22Rv1 (cell line): ENCODE data around the gene MAP4K3.

Experiments
- ZFX ChIP-seq: fragments of 450-650 bp; IDR thresholded peaks from 2 replicates; pipeline ENCODE4 v1.6.1; 2017; ENCODE audit warnings: antibody characterized with exemption, borderline replicate concordance
- TF ChIP-seq, protein P1 (sequence below): fragments of 450-650 bp; IDR thresholded peaks from 2 replicates; pipeline ENCODE4 v1.5.1; 2017; ENCODE audit warnings: mild to moderate bottlenecking

GRCh38 chr2:39408351-39409136 lies 28.5 kb downstream of the MAP4K3 start:
- TF ChIP-seq, protein P1, sequence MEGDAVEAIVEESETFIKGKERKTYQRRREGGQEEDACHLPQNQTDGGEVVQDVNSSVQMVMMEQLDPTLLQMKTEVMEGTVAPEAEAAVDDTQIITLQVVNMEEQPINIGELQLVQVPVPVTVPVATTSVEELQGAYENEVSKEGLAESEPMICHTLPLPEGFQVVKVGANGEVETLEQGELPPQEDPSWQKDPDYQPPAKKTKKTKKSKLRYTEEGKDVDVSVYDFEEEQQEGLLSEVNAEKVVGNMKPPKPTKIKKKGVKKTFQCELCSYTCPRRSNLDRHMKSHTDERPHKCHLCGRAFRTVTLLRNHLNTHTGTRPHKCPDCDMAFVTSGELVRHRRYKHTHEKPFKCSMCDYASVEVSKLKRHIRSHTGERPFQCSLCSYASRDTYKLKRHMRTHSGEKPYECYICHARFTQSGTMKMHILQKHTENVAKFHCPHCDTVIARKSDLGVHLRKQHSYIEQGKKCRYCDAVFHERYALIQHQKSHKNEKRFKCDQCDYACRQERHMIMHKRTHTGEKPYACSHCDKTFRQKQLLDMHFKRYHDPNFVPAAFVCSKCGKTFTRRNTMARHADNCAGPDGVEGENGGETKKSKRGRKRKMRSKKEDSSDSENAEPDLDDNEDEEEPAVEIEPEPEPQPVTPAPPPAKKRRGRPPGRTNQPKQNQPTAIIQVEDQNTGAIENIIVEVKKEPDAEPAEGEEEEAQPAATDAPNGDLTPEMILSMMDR: no peak
- no peak for TF ChIP-seq ZFX
